Endothelial cell of umbilical vein (primary cell): ENCODE data around the gene CPNE5. TPM values are rescaled to one million over a fixed set of nuclear protein-coding genes. Genes with fewer than 3 reads are reported as not detected.

ENCODE experiments used
- BruUV-seq: library from RNA; stranded (reverse); fragments of 400-500 nt; replicated peaks from 2 replicates; lab custom pipeline; 2021; lab: Mats Ljungman, UMichigan
- CTCF ChIA-PET: fragments of 300-600, 350-600 bp; sonication (Branson Sonifier 250); formaldehyde crosslinking; loops from one replicate; lab custom pipeline; 2021; ENCODE audit warnings: antibody characterized with exemption, inconsistent platforms; lab: Charles Lee
- POLR2A ChIA-PET: fragments of 300-600, 350-600 bp; sonication (Branson Sonifier 250); formaldehyde crosslinking; loops from one replicate; lab custom pipeline; 2021; ENCODE audit warnings: antibody characterized with exemption, inconsistent platforms; lab: Charles Lee
- DNase-seq: peaks from one replicate; pipeline ENCODE4 v3.0.0-alpha.2; 2011; ENCODE audit warnings: low read depth, low spot score
- FAIRE-seq: peaks from 2 replicates; lab custom pipeline; 2011; peaks lifted over from hg19 to GRCh38; lab: Jason Lieb, UNC
- H2AFZ ChIP-seq: 2 replicates; pipeline ENCODE4 v1.6.0; 2012; ENCODE audit warnings: low read depth, low read length, control low read depth, inconsistent platforms
- H3K27ac ChIP-seq: 2 replicates; pipeline ENCODE4 v1.5.1; 2011; ENCODE audit warnings: low read depth, mild to moderate bottlenecking, control low read depth, low read length, moderate library complexity; ENCODE audit not compliant: insufficient read depth
- H3K27me3 ChIP-seq, 2 experiments: 2 replicates each; pipeline versions ENCODE4 v1.6.0 to v1.6.1; 2011; ENCODE audit warnings: low read length in 2 of 2, mixed read lengths in 1 of 2; ENCODE audit not compliant: control insufficient read depth in 2 of 2, insufficient read depth in 2 of 2
- H3K36me3 ChIP-seq, 2 experiments: 2 replicates in 1 of 2; 3 replicates in 1 of 2; pipeline ENCODE4 v1.5.1; 2011; ENCODE audit warnings: low read length in 2 of 2, mild to moderate bottlenecking in 1 of 2, moderate library complexity in 1 of 2; ENCODE audit not compliant: control insufficient read depth in 2 of 2, insufficient read depth in 2 of 2; ENCODE audit errors: extremely low read depth in 1 of 2
- H3K4me1 ChIP-seq: 3 replicates; pipeline ENCODE4 v1.5.1; 2011; ENCODE audit warnings: mild to moderate bottlenecking, low read length; ENCODE audit not compliant: control insufficient read depth, insufficient read depth; ENCODE audit errors: extremely low read depth
- H3K4me2 ChIP-seq: 2 replicates; pipeline ENCODE4 v1.6.1; 2011; ENCODE audit warnings: low read length, control low read depth, mixed read lengths; ENCODE audit not compliant: insufficient read depth
- H3K4me3 ChIP-seq, 3 experiments: fragments of 200-600 bp in 1 of 3; sonication (generic), shearing (Covaris generic) in 1 of 3; replicated peaks in 1 of 3; 2 replicates each; pipeline ENCODE4 v1.5.1; 2011 to 2016; ENCODE audit warnings: control low read depth in 3 of 3, low read length in 3 of 3, mild to moderate bottlenecking in 2 of 3, inconsistent platforms in 1 of 3, low read depth in 1 of 3, moderate library complexity in 1 of 3; ENCODE audit not compliant: insufficient read depth in 1 of 3
- H3K79me2 ChIP-seq: 2 replicates; pipeline ENCODE4 v1.6.0; 2012; ENCODE audit warnings: low read length, inconsistent platforms; ENCODE audit not compliant: control insufficient read depth, insufficient read depth
- H3K9ac ChIP-seq: replicated peaks from 2 replicates; pipeline ENCODE3; 2011; ENCODE audit warnings: low read length, control low read depth; ENCODE audit not compliant: insufficient read depth; ENCODE audit errors: extremely low read depth
- H3K9me1 ChIP-seq: replicated peaks from 3 replicates; pipeline ENCODE4 v1.6.0; 2011; ENCODE audit warnings: mild to moderate bottlenecking, low read length; ENCODE audit not compliant: control insufficient read depth, insufficient read depth; ENCODE audit errors: extremely low read depth
- H3K9me3 ChIP-seq: replicated peaks from 2 replicates; pipeline ENCODE4 v1.5.1; 2012; ENCODE audit warnings: low read length, inconsistent platforms; ENCODE audit not compliant: control insufficient read depth, insufficient read depth
- H4K20me1 ChIP-seq: replicated peaks from 2 replicates; pipeline ENCODE3; 2011; ENCODE audit warnings: mild to moderate bottlenecking, low read length; ENCODE audit not compliant: control insufficient read depth, insufficient read depth; ENCODE audit errors: extremely low read depth
- EZH2 ChIP-seq: IDR thresholded peaks from 2 replicates; pipeline ENCODE4 v1.6.1; 2012; ENCODE audit warnings: borderline replicate concordance, low read depth, mild to moderate bottlenecking, moderate library complexity, low read length, inconsistent platforms; ENCODE audit not compliant: severe bottlenecking
- FOS ChIP-seq: IDR thresholded peaks from 2 replicates; pipeline ENCODE4 v1.6.1; 2011; ENCODE audit warnings: mild to moderate bottlenecking, low read length, moderate library complexity, borderline replicate concordance; ENCODE audit not compliant: insufficient read depth
- GATA2 ChIP-seq: IDR thresholded peaks from 2 replicates; pipeline ENCODE4 v1.7.0; 2011; ENCODE audit warnings: low read depth, mild to moderate bottlenecking, moderate library complexity, mixed read lengths, low read length; ENCODE audit not compliant: insufficient read length, insufficient read depth
- JUN ChIP-seq: IDR thresholded peaks from 2 replicates; pipeline ENCODE4 v1.6.1; 2011; ENCODE audit warnings: borderline replicate concordance, low read depth; ENCODE audit not compliant: insufficient read length, insufficient read depth
- POLR2A ChIP-seq: IDR thresholded peaks from 2 replicates; pipeline ENCODE4 v1.6.1; 2012; ENCODE audit warnings: low read depth, mild to moderate bottlenecking, control low read depth, low read length
- POLR2AphosphoS5 ChIP-seq: IDR thresholded peaks from 2 replicates; pipeline ENCODE4 v1.6.1; 2012; ENCODE audit warnings: low read depth, mild to moderate bottlenecking, control low read depth, low read length, moderate library complexity; ENCODE audit not compliant: insufficient read depth
- dilution Hi-C: fragments of 300-500 bp; cut with MboI; formaldehyde crosslinking; loops from one replicate; pipeline ENCODE4 v1.15.0; 2019; ENCODE audit warnings: low sequenced_read_pairs; ENCODE audit not compliant: extremely low pct_ligation_motif_present
- intact Hi-C: fragments of 100-400 bp; cut with micrococcal nuclease; formaldehyde crosslinking; loops from one replicate; pipeline ENCODE4 v1.10.0; 2022
- polyA plus RNA-seq, 4 experiments: library from polyadenylated mRNA; depleted of rRNA in 3 of 4; stranded (reverse) in 3 of 4; unstranded in 1 of 4; fragments of >200 nt; gene quantifications; 2 replicates each; pipeline versions ENCODE4 v1.2.1 to v1.2.3, GENCODE V29; 2011 to 2012; ENCODE audit warnings: missing spikeins in 1 of 4
- total RNA-seq: library from RNA; stranded (reverse); gene quantifications from 2 replicates; pipeline ENCODE4 v1.2.3, GENCODE V29; 2021
- TF ChIP-seq, protein P1 (sequence below), 2 donors: IDR thresholded peaks; 1 replicate in 1 of 2; 2 replicates in 1 of 2; pipeline ENCODE4 v1.5.1; 2011; ENCODE audit warnings: low read length in 2 of 2, mild to moderate bottlenecking in 2 of 2, moderate library complexity in 2 of 2, control low read depth in 1 of 2, inconsistent platforms in 1 of 2, low read depth in 1 of 2; ENCODE audit not compliant: insufficient read depth in 1 of 2; ENCODE audit errors: extremely low read depth in 1 of 2
- TF ChIP-seq, protein P2 (sequence below): IDR thresholded peaks from 2 replicates; pipeline ENCODE4 v1.6.1; 2011; ENCODE audit not compliant: insufficient read depth, insufficient read length

The CPNE5 gene
- total and polyA plus RNA-seq, 2 donors (not counting 3 experiments of a cell fraction or from before 2014, with no cell fraction given), result 18.8 to 49.4 TPM

DNA sequence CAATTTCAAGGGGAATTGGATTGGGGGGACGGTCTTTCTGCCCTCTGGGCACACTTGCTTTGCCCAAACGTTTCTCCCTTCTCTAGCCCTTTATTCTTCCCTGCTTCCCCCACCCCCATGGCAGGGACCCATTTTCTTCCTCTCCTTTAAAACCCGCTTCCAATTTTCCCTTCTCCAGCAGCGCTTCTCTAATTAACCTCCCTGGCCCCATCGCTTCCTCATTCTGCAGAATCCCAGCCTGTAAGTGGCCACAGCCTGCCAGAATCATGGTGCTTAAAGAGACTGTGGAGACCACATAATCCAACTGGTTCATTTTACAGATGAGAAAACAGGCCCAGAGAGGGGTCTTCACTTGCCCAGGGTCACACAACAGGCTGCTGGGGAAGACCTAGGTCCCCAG lies 61.4 kb downstream of the CPNE5 start:
- dilution Hi-C loops (no loop called here), intact Hi-C loops (no loop called here)
- H3K79me2 ChIP-seq, result no peaks in the 10 kb centered on the region
- DNase-seq, result no peak
- BruUV-seq, result no TSS peak
- H3K9me3 ChIP-seq, result no peaks in the 10 kb centered on the region
- H4K20me1 ChIP-seq, result no peaks in the 10 kb centered on the region
- TF ChIP-seq, protein P1, sequence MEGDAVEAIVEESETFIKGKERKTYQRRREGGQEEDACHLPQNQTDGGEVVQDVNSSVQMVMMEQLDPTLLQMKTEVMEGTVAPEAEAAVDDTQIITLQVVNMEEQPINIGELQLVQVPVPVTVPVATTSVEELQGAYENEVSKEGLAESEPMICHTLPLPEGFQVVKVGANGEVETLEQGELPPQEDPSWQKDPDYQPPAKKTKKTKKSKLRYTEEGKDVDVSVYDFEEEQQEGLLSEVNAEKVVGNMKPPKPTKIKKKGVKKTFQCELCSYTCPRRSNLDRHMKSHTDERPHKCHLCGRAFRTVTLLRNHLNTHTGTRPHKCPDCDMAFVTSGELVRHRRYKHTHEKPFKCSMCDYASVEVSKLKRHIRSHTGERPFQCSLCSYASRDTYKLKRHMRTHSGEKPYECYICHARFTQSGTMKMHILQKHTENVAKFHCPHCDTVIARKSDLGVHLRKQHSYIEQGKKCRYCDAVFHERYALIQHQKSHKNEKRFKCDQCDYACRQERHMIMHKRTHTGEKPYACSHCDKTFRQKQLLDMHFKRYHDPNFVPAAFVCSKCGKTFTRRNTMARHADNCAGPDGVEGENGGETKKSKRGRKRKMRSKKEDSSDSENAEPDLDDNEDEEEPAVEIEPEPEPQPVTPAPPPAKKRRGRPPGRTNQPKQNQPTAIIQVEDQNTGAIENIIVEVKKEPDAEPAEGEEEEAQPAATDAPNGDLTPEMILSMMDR (IDR thresholded peaks at IDR 0.05; ENCODE audit: extremely low read depth in 1 of 2, insufficient read depth in 1 of 2, low read depth in 1 of 2, low read length in 2 of 2), result no peak
- TF ChIP-seq EZH2, result no peak
- no peak for TF ChIP-seq GATA2
- TF ChIP-seq JUN, result no peak
- TF ChIP-seq POLR2AphosphoS5, result no peak
- no peak for TF ChIP-seq FOS
- no peak for TF ChIP-seq POLR2A
- TF ChIP-seq, protein P2, sequence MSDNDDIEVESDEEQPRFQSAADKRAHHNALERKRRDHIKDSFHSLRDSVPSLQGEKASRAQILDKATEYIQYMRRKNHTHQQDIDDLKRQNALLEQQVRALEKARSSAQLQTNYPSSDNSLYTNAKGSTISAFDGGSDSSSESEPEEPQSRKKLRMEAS, result no peak
- no peak overlapping the region for H3K9ac ChIP-seq
- POLR2A ChIA-PET, result no interaction called here
- no peaks in the 10 kb centered on the region for H3K27me3 ChIP-seq
- no peak overlapping the region for H3K4me2 ChIP-seq
- H3K9me1 ChIP-seq, result no peaks in the 10 kb centered on the region
- H3K27ac ChIP-seq, result no peak overlapping the region
- H3K4me1 ChIP-seq, result no peaks in the 10 kb centered on the region
- CTCF ChIA-PET, result interaction anchor here (1.6 to 26.6 kb wide), 2 partner anchors 72 to 240 kb away, joined by 4 to 552 read pairs; no protein-coding TSS in a partner anchor
- H3K36me3 ChIP-seq, result peaks cover 0 to 8% of the 10 kb centered on the region in 2 experiments
- no peak overlapping the region for H3K4me3 ChIP-seq
- no peak overlapping the region for H2AFZ ChIP-seq
- FAIRE-seq, result no peak
